GM19455 (cell line): Measurements from ENCODE around the gene PPFIA3.
"Not testable (repeated sequence)": the region's sequence is repeated elsewhere in the genome, so short reads cannot be mapped to it uniquely, and the experiment has no call there.

Experiments used
- ATAC-seq: cut with Tn5 transposase; IDR thresholded peaks from one replicate; pipeline ENCODE4 v1.9.1; 2021; ENCODE audit not compliant: unreplicated experiment

Gene PPFIA3

DNA sequence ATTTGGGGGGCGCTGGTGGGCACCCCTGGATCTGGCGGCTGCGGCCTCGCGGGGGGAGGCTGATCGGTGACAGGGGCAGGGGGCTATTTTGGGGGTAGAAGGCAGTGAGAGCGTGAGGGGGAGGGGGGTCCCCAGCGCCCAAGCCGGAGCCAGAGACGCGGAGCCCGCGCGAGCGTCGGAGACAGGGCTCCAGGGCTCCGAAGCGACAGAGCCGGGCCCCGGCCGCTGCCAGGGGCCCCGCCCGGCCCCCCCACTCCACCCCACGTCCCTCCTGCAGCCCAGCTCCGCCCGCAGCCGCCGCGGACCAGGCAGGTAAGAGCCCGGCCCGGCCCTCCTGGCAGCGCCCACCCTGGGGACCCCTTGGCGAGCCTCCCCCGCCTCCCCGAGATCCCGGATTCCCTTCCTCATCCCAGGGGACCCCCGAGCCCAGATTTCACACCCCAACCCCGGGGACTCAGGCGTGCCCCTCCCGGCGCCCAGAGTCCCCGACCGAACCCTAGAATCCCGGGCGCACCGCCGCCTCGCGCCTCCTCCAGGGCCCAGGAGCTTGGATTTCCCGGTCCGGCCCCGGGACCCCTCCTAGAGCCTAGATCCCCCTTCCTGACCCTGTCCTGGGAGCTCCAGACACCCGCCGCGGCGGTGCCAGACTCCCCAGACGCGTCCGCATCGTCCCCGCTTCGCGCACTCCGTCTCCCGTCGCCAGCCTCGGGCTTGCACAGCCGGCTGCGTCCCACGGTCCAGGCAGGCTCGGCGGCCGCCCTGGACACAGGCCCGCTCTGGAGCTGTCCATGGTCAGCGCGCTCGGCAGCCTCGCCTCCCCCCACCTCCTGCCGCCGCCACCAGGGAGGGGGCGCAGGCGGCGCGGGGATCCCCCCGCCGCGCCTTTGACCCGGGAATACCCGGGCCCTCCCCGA is at the start of gene PPFIA3:
Gene PPFIA3, plus strand, starts transcription at position 134 of the 914 bp plus-strand sequence. CDS start 8,330 bp downstream, outside the sequence.
- ATAC-seq, result no peak

DNA sequence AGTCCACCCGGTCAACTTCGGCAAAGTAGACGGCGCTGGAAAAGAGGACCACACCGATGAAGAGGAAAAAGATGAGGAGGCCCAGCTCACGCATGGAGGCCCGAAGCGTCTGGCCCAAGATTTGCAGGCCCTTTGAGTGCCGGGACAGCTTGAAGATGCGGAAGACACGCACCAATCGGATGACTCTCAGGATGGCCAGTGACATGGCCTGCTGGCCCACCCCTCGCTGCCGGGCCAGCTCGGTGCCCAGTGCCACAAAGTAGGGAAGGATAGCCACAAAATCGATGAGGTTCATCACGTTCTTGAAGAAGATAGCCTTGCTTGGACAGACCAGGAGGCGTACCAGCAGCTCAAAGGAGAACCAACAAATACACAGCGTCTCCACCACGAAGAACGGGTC is 48.9 kb upstream of the PPFIA3 start:
- ATAC-seq, result no peak

DNA sequence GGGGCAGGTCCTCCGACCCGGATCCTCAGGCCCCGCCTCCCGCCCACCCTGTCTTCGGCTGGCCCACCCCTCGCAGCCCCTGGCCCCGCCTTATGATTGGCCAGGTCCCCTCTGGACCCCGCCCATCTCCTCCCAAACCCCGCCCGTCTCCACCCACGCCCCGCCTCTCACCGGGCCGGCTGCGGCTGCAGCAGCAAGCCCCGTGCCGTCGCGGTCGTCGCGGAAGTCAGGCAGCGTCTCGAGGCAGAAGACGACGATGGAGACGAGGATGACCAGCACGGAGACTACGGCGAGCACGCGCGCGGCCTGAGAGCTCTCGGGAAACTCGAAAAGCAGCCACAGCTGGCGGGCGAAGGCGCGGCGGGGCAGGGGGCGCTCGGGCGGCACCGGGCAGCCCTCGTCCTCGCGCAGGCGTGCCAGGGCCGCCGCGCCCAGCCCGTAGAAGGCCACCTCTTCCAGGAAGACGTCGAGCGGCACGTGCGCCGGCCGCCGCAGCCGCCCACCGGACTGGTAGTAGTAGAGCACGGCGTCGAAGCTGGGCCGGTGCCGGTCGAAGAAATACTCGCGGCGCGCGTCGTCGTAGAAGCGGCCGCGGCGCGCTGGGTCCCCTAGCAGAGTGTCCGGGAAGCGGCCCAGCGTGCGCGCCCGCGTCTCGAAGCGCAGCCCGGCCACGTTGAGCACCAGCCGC is 47.3 kb upstream of the PPFIA3 start:
- ATAC-seq, result no peak

DNA sequence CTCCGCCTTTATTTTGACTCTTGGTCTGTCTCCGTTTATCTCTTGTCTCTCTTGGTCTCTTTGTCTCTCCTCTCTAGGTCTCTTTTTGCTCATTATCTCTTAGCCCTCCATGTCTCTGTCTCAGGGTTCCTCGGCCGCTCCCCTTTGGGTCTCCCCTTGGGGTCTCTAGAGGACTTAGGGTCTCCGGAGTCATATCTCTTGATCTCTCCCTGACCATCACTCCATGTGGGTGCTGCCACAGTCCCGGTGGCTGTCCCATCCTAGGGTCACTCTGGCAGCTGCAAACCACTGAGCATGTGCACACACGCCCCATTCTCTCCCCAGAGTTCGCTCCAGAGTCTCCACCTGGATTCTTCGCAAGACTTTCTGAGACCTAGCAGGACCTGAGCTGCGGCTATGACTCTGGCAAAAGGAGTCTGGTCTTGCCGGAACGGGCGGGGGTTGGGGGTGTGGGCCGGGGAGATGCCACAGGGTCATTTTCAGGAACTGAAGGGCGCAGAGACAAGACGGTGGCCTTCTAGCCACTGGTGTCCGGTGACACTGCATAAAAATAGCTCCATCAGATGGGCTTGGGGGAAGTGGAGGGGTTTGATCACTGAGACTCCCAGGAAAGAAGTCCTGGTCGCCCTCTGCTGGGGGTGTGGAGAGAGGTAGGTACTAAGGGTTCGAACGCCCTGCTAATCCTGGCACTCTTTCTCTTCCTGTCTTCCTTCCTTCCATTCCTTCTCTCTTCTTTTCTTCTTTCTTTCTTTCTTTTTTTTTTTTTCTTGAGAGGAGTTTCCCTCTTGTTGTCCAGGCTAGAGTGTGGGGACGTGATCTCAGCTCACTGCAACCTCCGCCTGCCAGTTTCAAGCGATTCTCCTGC is 45.6 kb upstream of the PPFIA3 start:
- no peak for ATAC-seq

GRCh38 chr19:49074869-49075268 is 44.5 kb upstream of the PPFIA3 start:
- ATAC-seq, result not testable (repeated sequence)

GRCh38 chr19:49080392-49080791 is 39.0 kb upstream of the PPFIA3 start:
- ATAC-seq, result no peak

GRCh38 chr19:49081273-49081672 is 38.1 kb upstream of the PPFIA3 start:
- no peak for ATAC-seq

DNA sequence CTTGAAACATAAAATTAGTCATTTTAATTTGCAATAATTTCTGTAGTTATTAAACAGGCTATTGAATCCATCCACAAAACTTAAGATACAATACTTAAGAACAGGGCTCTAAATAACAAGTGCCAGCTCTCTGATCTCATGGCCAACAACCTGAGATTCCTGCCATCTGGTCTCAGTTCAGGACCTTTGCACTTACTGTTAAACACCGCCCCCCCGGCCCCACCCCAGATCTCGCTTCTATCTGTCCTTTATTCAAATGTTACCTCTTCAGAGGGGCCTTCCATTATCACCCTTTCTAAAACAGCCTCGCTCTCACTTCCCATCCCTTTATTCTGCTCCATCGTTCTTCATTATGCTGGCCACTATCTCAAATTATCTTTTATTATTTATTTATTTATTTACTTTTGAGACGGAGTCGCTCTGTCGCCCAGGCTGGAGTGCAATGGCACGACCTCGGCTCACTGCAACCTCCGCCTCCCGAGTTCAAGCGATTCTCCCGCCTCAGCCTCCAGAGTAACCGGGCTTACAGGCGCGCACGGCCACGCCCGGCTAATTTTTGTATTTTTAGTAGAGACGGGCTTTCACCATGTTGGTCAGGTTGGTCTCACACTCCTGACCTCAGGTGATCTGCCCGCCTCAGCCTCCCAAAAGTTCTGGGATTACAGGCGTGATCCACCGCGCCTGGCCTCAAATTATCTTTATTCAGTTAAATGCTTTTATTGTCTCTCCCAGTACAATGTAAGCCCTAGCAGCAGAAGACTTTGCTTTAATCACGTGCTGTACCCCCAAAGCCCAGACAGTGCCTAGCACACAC is 34.9 kb upstream of the PPFIA3 start:
- no peak for ATAC-seq

DNA sequence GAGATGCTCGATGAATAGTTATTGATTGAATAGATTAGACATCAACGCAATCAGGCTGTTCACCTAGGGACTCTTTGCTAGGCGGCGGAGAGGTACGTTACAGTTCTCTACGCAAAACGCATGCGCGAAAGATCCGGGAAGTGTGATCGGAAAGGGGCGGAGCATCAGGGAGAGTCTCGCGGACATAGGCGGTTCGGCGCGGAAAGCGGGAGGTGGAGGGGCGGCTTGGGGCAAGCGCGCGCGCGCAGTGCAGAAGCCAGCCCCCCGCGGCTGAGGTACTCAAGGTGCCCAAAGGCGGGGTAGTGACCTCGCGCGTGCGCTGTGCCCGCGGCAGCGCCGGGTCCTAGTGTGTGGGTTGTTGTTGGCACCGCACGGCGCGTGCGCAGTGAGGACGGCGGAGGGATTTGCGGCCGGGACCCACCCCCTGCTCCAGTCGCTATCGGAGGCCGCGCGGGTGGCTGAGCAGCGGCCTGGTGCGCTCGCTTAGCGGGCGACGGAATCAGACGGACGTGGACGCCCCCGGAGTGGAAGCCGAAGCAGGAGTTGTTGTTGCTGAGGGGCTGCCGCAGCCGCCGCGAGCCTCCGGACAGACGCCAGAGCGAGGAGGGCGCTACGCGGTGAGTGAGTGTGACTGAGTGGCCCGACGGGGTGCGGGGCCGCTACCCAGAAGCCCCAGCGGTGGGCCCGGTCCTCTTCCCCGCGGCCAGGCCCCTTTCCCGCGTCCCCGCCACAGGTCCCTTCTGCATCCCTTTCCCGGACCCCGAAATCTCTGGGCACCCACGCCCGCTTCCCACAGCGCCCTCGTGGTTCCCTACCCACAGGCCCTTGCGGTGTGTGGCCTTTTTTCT is 34.1 kb upstream of the PPFIA3 start, which contains the start of gene SNRNP70:
Gene SNRNP70, plus strand, starts transcription at position 432 of the 848 bp plus-strand sequence. CDS start 964 bp downstream, outside the sequence.
- peak; percentile 83 for ATAC-seq

GRCh38 chr19:49085868-49086232 is 33.5 kb upstream of the PPFIA3 start:
- no peak for ATAC-seq

- ATAC-seq, result no peak
Measured at GRCh38 chr19:49086296-49086695, 33.0 kb upstream of the PPFIA3 start.

- no peak for ATAC-seq
Measured at GRCh38 chr19:49091391-49092038, 27.8 kb upstream of the PPFIA3 start.

GRCh38 chr19:49092686-49093085 is 26.7 kb upstream of the PPFIA3 start:
- no peak for ATAC-seq

- no peak for ATAC-seq
Measured at GRCh38 chr19:49094505-49095482, 24.6 kb upstream of the PPFIA3 start.

GRCh38 chr19:49097453-49098288 is 21.7 kb upstream of the PPFIA3 start:
- no peak for ATAC-seq

DNA sequence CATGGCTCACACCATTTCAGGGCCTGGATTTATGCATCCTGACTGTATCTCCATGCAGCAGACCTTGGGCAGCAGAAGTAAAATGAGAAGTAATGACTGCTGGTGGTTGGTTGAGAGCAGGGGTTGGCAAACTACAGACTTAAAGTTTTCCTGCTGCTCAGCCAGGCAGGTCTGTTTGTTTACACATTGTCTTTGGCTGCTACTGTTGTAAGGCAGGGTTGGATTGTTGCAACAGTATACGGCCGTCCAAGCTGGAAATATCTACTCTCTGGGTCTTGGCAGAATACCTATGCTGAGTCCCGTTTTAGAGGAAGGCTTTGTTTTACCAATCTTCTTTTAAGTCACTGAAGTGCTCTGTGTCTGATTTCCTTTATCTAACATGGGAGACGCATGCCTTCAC is 20.5 kb upstream of the PPFIA3 start:
- ATAC-seq, result no peak

DNA sequence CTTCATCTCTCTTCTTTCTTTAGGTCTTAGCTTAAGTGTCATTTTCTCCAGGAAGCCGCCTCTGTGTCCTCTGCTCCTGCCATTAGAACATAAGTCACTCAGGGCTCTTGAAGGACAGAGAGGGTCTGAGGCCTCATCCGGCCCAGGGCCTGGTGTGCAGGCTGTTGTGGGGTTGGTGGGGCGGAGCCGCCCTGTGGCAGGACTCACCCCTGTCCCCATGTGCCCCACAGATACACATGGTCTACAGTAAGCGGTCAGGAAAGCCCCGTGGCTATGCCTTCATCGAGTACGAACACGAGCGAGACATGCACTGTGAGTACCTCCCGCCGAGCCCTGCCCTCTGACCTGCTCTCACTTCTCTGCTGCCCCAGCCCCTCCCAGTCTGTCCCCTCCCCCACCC is 18.2 kb upstream of the PPFIA3 start:
- ATAC-seq, result no peak
